Coronary artery (tissue), 2 donors: Measurements from ENCODE around the gene SYNJ2.
A peak's percentile ranks its signal among the peaks of the same experiment; 100 is the strongest.

ENCODE experiments used
- DNase-seq: peaks from one replicate; pipeline ENCODE4 v3.0.0-alpha.2; 2017; ENCODE audit warnings: low spot score
- H3K27ac ChIP-seq, 2 donors: fragments of 200-600 bp; sonication (generic); one replicate each; pipeline ENCODE4 v1.5.1; 2016 to 2019
- H3K4me3 ChIP-seq: fragments of 200-600 bp; sonication (generic); 2 replicates; pipeline ENCODE4 v1.5.1; 2016; ENCODE audit warnings: mild to moderate bottlenecking, moderate library complexity
- CTCF ChIP-seq: fragments of 200-600 bp; sonication (generic); IDR thresholded peaks from one replicate; pipeline ENCODE4 v1.5.1; 2019; ENCODE audit warnings: antibody characterized with exemption

Gene SYNJ2

GRCh38 chr6:158086504-158087223, 105.0 kb downstream of the SYNJ2 start:
- TF ChIP-seq CTCF, result no peak
- DNase-seq, result no peak
- H3K4me3 ChIP-seq, result peak overlapping the region; percentile 45
- H3K27ac ChIP-seq, result peak overlapping the region; percentile 89 to 90

GRCh38 chr6:158087224-158087867, 105.7 kb downstream of the SYNJ2 start:
- Histone ChIP-seq H3K4me3 (peak overlapping the region; percentile 45), H3K27ac (peak overlapping the region; percentile 89 to 90)
- no peak for DNase-seq
- TF ChIP-seq CTCF, result no peak

- no peak overlapping the region for H3K4me3 ChIP-seq
- TF ChIP-seq CTCF, result no peak
- no peak overlapping the region for H3K27ac ChIP-seq
Observed at GRCh38 chr6:158092806-158093205, 111.1 kb downstream of the SYNJ2 start.

GRCh38 chr6:158095031-158095430, 113.4 kb downstream of the SYNJ2 start:
- TF ChIP-seq CTCF, result no peak
- H3K27ac ChIP-seq, result no peak overlapping the region
- no peak for DNase-seq
- H3K4me3 ChIP-seq, result no peak overlapping the region

More at GRCh38 chr6:158092806-158093205, 111.1 kb downstream of the SYNJ2 start:
- no peak for DNase-seq

GRCh38 chr6:158095671-158096070, 114.0 kb downstream of the SYNJ2 start:
- no peak for DNase-seq
- Histone ChIP-seq H3K4me3 (no peak overlapping the region), H3K27ac (no peak overlapping the region)
- no peak for TF ChIP-seq CTCF

- no peak for DNase-seq
- H3K4me3 ChIP-seq, result no peak overlapping the region
- no peak overlapping the region for H3K27ac ChIP-seq
- TF ChIP-seq CTCF, result no peak
Observed at GRCh38 chr6:158103228-158103627, 121.6 kb downstream of the SYNJ2 start.

- Histone ChIP-seq H3K27ac (no peak overlapping the region), H3K4me3 (no peak overlapping the region)
- no peak for DNase-seq
- TF ChIP-seq CTCF, result no peak
Observed at GRCh38 chr6:158104696-158105095, 123.0 kb downstream of the SYNJ2 start.
